OCI-LY1 (cell line): ENCODE measurements around the gene DOK7.

ENCODE experiments used
- H2AFZ ChIP-seq: fragments of 200-600 bp; sonication (generic), shearing (Covaris generic); 2 replicates; pipeline ENCODE4 v1.6.0; 2014; ENCODE audit warnings: antibody characterized with exemption, mild to moderate bottlenecking, low read length
- H3F3A ChIP-seq: fragments of 200-600 bp; sonication (generic), shearing (Covaris generic); 2 replicates; pipeline ENCODE4 v1.6.0; 2014; ENCODE audit warnings: mild to moderate bottlenecking, antibody characterized with exemption, low read length, moderate library complexity; ENCODE audit not compliant: insufficient read depth
- H3K27ac ChIP-seq: fragments of 200-600 bp; sonication (generic); 2 replicates; pipeline ENCODE4 v1.5.1; 2014; ENCODE audit warnings: low read length, mixed run types, mild to moderate bottlenecking, low read depth; ENCODE audit not compliant: poor library complexity, severe bottlenecking
- H3K27me3 ChIP-seq: fragments of 200-600 bp; sonication (generic); 2 replicates; pipeline ENCODE4 v1.6.0; 2014; ENCODE audit warnings: antibody characterized with exemption, mild to moderate bottlenecking, low read length, moderate library complexity; ENCODE audit not compliant: insufficient read depth
- H3K36me3 ChIP-seq: fragments of 200-600 bp; sonication (generic); 2 replicates; pipeline ENCODE4 v1.6.1; 2014; ENCODE audit warnings: mild to moderate bottlenecking, antibody characterized with exemption, low read length, moderate library complexity, mixed read lengths; ENCODE audit not compliant: insufficient read depth
- H3K4me1 ChIP-seq: fragments of 200-600 bp; sonication (generic); 2 replicates; pipeline ENCODE4 v1.5.1; 2014; ENCODE audit warnings: mild to moderate bottlenecking, low read length, moderate library complexity; ENCODE audit not compliant: insufficient read depth, severe bottlenecking
- H3K4me2 ChIP-seq: fragments of 200-600 bp; sonication (generic), shearing (Covaris generic); 2 replicates; pipeline ENCODE4 v1.6.1; 2014; ENCODE audit warnings: low read length
- H3K4me3 ChIP-seq: fragments of 200-600 bp; sonication (generic); 2 replicates; pipeline ENCODE4 v1.5.1; 2014; ENCODE audit warnings: low read length, low read depth, mild to moderate bottlenecking, mixed read lengths; ENCODE audit not compliant: poor library complexity, severe bottlenecking
- H3K79me2 ChIP-seq: fragments of 200-600 bp; shearing (Covaris generic); 2 replicates; pipeline ENCODE4 v1.6.1; 2016; ENCODE audit warnings: mixed run types, low read length, mixed read lengths; ENCODE audit not compliant: insufficient read depth
- H3K9ac ChIP-seq: fragments of 200-600 bp; sonication (generic), shearing (Covaris generic); 2 replicates; pipeline ENCODE4 v1.6.1; 2014; ENCODE audit warnings: mild to moderate bottlenecking, low read length, mixed read lengths
- H3K9me2 ChIP-seq: fragments of 200-600 bp; sonication (generic), shearing (Covaris generic); 2 replicates; pipeline ENCODE4 v1.6.1; 2014; ENCODE audit warnings: low read depth, mild to moderate bottlenecking, low read length, mixed read lengths
- H3K9me3 ChIP-seq: fragments of 200-600 bp; shearing (Covaris generic); 2 replicates; pipeline ENCODE4 v1.6.1; 2014; ENCODE audit warnings: low read length, mixed read lengths
- H4K20me1 ChIP-seq: fragments of 200-600 bp; sonication (generic), shearing (Covaris generic); 2 replicates; pipeline ENCODE4 v1.6.0; 2016; ENCODE audit warnings: mild to moderate bottlenecking, low read length; ENCODE audit not compliant: insufficient read depth
- EZH2 ChIP-seq: fragments of 200-600 bp; sonication (generic), shearing (Covaris generic); IDR thresholded peaks from 2 replicates; pipeline ENCODE4 v1.8.0; 2017; ENCODE audit warnings: borderline replicate concordance, mixed run types, mild to moderate bottlenecking, antibody characterized with exemption, low read length, moderate library complexity, mixed read lengths
- TF ChIP-seq, protein P1 (sequence below): fragments of 200-600 bp; sonication (generic), shearing (Covaris generic); IDR thresholded peaks from 2 replicates; pipeline ENCODE4 v1.5.1; 2017; ENCODE audit warnings: mild to moderate bottlenecking, antibody characterized with exemption, low read length, moderate library complexity, mixed read lengths

DOK7 gene

GRCh38 chr4:3423952-3424351, 39.2 kb upstream of the DOK7 start:
- Histone ChIP-seq H3K4me3 (no peak overlapping the region), H3F3A (no peaks in the 10 kb centered on the region), H3K36me3 (no peaks in the 10 kb centered on the region), H3K27me3 (no peaks in the 10 kb centered on the region), H4K20me1 (no peaks in the 10 kb centered on the region), H2AFZ (no peak overlapping the region), H3K9ac (no peak overlapping the region), H3K79me2 (no peaks in the 10 kb centered on the region), H3K4me1 (no peaks in the 10 kb centered on the region), H3K9me2 (no peaks in the 10 kb centered on the region), H3K9me3 (no peaks in the 10 kb centered on the region), H3K4me2 (no peak overlapping the region), H3K27ac (no peak overlapping the region)
- TF ChIP-seq, protein P1, sequence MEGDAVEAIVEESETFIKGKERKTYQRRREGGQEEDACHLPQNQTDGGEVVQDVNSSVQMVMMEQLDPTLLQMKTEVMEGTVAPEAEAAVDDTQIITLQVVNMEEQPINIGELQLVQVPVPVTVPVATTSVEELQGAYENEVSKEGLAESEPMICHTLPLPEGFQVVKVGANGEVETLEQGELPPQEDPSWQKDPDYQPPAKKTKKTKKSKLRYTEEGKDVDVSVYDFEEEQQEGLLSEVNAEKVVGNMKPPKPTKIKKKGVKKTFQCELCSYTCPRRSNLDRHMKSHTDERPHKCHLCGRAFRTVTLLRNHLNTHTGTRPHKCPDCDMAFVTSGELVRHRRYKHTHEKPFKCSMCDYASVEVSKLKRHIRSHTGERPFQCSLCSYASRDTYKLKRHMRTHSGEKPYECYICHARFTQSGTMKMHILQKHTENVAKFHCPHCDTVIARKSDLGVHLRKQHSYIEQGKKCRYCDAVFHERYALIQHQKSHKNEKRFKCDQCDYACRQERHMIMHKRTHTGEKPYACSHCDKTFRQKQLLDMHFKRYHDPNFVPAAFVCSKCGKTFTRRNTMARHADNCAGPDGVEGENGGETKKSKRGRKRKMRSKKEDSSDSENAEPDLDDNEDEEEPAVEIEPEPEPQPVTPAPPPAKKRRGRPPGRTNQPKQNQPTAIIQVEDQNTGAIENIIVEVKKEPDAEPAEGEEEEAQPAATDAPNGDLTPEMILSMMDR = no peak
- TF ChIP-seq EZH2 = no peak

- H3K27ac ChIP-seq = no peak overlapping the region
- H3K9me3 ChIP-seq = no peaks in the 10 kb centered on the region
- H3K27me3 ChIP-seq = no peaks in the 10 kb centered on the region
- no peak overlapping the region for H3K4me2 ChIP-seq
- no peak overlapping the region for H3K9ac ChIP-seq
- no peaks in the 10 kb centered on the region for H3F3A ChIP-seq
- no peaks in the 10 kb centered on the region for H3K36me3 ChIP-seq
- no peaks in the 10 kb centered on the region for H3K79me2 ChIP-seq
- TF ChIP-seq, protein P1 = no peak
- TF ChIP-seq EZH2 = no peak
- no peaks in the 10 kb centered on the region for H4K20me1 ChIP-seq
- no peak overlapping the region for H3K4me3 ChIP-seq
- no peaks in the 10 kb centered on the region for H3K4me1 ChIP-seq
- H2AFZ ChIP-seq = no peak overlapping the region
- H3K9me2 ChIP-seq = no peaks in the 10 kb centered on the region
These were observed 38.5 kb upstream of the DOK7 start for GRCh38 chr4:3424522-3425095.

GRCh38 chr4:3426465-3427133, 36.5 kb upstream of the DOK7 start:
- no peaks in the 10 kb centered on the region for H3K4me1 ChIP-seq
- H3K9me3 ChIP-seq = no peaks in the 10 kb centered on the region
- no peak overlapping the region for H2AFZ ChIP-seq
- H3K9me2 ChIP-seq = no peaks in the 10 kb centered on the region
- H3K4me2 ChIP-seq = no peak overlapping the region
- H3K36me3 ChIP-seq = no peaks in the 10 kb centered on the region
- H3K4me3 ChIP-seq = no peak overlapping the region
- H3K9ac ChIP-seq = no peak overlapping the region
- H3K27me3 ChIP-seq = no peaks in the 10 kb centered on the region
- TF ChIP-seq, protein P1 = no peak
- no peak for TF ChIP-seq EZH2
- H3F3A ChIP-seq = no peaks in the 10 kb centered on the region
- H4K20me1 ChIP-seq = no peaks in the 10 kb centered on the region
- no peaks in the 10 kb centered on the region for H3K79me2 ChIP-seq
- H3K27ac ChIP-seq = no peak overlapping the region
